Measurements from ENCODE around the gene GPC6. TPM values are rescaled to one million over a fixed set of nuclear protein-coding genes. Genes with fewer than 3 reads are reported as not detected.

Gene GPC6
- total and polyA plus RNA-seq, 2 donors (not counting 3 experiments of a cell fraction or from before 2014, with no cell fraction given), result 0.01 TPM; not detected in 1

- DNase-seq (ENCODE audit: low read depth, low spot score) (no peak), FAIRE-seq (no peak)
- no peak overlapping the region for H3K9ac ChIP-seq (replicated peaks; ENCODE audit: extremely low read depth, insufficient read depth, low read length)
- no peak overlapping the region for H3K4me3 ChIP-seq (replicated peaks in 1 of 3; ENCODE audit: insufficient read depth in 1 of 3, low read depth in 1 of 3, low read length in 3 of 3)
- no peak overlapping the region for H3K27ac ChIP-seq (ENCODE audit: insufficient read depth, low read depth, low read length)
- H3K27me3 ChIP-seq (ENCODE audit: control insufficient read depth in 2 of 2, insufficient read depth in 2 of 2, low read length in 2 of 2), result no peaks in the 10 kb centered on the region
- no peaks in the 10 kb centered on the region for H3K4me1 ChIP-seq (ENCODE audit: control insufficient read depth, extremely low read depth, insufficient read depth, low read length)
- no peaks in the 10 kb centered on the region for H3K36me3 ChIP-seq (ENCODE audit: control insufficient read depth in 2 of 2, extremely low read depth in 1 of 2, insufficient read depth in 2 of 2, low read length in 2 of 2)
- TF ChIP-seq MAX (IDR thresholded peaks at IDR 0.05; ENCODE audit: insufficient read depth, insufficient read length) (no peak), POLR2A (IDR thresholded peaks at IDR 0.05; ENCODE audit: low read depth, low read length) (no peak), EZH2 (IDR thresholded peaks at IDR 0.05; ENCODE audit: borderline replicate concordance, low read depth, low read length, severe bottlenecking) (no peak), CTCF (IDR thresholded peaks at IDR 0.05; ENCODE audit: extremely low read depth in 1 of 2, insufficient read depth in 1 of 2, low read depth in 1 of 2, low read length in 2 of 2) (no peak), JUN (IDR thresholded peaks at IDR 0.05; ENCODE audit: borderline replicate concordance, insufficient read depth, insufficient read length, low read depth) (no peak), FOS (IDR thresholded peaks at IDR 0.05; ENCODE audit: borderline replicate concordance, insufficient read depth, low read length) (no peak), MYC (IDR thresholded peaks at IDR 0.05; ENCODE audit: low read depth, low read length) (no peak)
- dilution Hi-C loops (cut with MboI; ENCODE audit: extremely low pct_ligation_motif_present, low sequenced_read_pairs) (no loop called here), intact Hi-C loops (cut with micrococcal nuclease) (no loop called here)
- H3K9me3 ChIP-seq (replicated peaks; ENCODE audit: control insufficient read depth, insufficient read depth, low read length), result peaks cover 2% of the 10 kb centered on the region
- no peaks in the 10 kb centered on the region for H3K9me1 ChIP-seq (replicated peaks; ENCODE audit: control insufficient read depth, extremely low read depth, insufficient read depth, low read length)
- POLR2A ChIA-PET, result no interaction called here
- no peak overlapping the region for H2AFZ ChIP-seq (ENCODE audit: low read depth, low read length)
- no peaks in the 10 kb centered on the region for H3K79me2 ChIP-seq (ENCODE audit: control insufficient read depth, insufficient read depth, low read length)
- no peak overlapping the region for H3K4me2 ChIP-seq (ENCODE audit: insufficient read depth, low read length)
- H4K20me1 ChIP-seq (replicated peaks; ENCODE audit: control insufficient read depth, extremely low read depth, insufficient read depth, low read length), result no peaks in the 10 kb centered on the region
- CTCF ChIA-PET, result no interaction called here
- BruUV-seq (replicated peaks), result no TSS peak
Measured at GRCh38 chr13:94157705-94158218, 931.2 kb downstream of the GPC6 start.

All from endothelial cell of umbilical vein (primary cell).